ENCODE data around the gene SIM2.

The SIM2 gene

DNA sequence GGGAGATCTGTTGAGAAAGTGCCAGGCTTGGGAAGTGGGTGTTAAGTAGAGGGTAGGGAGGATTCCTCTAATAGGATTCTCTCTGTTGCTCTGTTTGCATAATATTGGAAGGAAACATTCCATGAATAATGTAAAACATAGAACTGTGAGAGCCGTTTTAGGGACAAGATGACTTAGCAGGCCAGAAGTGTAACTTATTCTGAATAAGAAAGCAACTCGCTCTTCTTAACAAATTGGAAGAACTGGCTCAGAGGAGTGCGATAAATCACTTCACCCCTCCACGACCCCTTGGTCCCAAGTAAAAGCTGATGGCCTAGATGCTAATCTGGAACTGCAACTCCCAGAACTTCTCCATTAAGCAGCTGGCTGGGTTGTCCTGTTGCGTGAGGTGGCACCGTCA, 19.1 kb downstream of the SIM2 start:
- no peak for DNase-seq

DNA sequence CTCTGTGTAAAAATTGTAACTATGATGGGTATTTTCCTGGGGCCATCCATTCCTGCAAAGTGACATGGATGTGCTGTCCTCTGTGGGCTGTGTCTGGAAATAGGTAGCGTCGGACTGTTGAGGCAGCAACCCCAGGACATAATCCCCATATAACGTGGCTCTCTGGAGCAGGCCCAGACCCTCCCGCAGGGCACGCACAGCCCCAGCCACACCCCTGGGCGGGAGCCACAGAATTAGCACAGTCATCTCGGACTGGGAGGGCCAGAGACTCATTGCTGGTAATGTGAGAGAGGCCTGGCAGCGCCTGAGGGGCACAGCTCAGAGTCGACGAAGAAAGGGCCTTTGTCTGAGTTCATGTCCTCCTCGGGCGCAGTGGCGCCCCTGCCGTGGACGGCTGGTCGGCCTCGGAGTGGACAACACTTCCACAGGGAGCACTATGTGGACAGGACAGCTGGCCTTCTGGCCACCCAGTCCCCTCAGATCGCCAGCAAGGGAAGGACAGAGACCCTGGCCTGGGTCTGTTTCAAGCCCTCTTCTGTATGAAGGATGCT, 20.1 kb downstream of the SIM2 start:
- DNase-seq: no peak

DNA sequence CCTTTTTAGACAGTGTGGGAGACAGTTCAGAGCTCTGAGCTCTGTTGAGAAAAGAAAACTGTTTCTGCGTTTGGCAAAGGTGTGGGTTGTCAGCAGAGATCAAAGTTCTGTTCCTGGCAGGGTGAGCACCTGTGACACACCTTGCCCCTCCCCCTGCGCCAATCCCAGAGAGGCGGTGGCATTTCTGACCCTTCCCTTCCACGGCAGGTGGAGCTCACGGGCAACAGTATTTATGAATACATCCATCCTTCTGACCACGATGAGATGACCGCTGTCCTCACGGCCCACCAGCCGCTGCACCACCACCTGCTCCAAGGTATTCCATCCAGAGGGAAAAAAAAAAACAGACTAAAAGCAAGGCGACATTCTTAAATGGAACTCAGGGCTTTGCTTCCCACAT, 20.7 kb downstream of the SIM2 start:
- DNase-seq: no peak

DNA sequence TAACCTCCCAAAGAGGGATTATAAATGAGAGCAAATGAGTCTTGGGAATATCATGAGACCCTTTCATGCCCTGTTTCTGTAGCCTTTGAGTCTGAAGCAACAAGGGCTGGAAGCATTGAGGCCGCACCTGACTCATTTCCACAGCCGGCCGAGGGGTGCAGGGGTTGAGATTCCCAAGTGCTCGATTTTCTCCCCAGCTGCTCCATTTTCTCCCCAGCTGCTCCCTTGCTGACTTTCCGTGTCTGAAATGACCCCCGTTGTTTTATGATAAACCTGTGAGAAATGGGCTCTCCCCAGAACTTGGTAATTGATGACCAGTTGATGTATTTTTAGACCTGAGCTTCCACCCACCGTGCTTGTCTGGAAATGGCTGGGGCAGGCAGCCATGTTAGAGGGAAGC, 22.9 kb downstream of the SIM2 start:
- DNase-seq: no peak

DNA sequence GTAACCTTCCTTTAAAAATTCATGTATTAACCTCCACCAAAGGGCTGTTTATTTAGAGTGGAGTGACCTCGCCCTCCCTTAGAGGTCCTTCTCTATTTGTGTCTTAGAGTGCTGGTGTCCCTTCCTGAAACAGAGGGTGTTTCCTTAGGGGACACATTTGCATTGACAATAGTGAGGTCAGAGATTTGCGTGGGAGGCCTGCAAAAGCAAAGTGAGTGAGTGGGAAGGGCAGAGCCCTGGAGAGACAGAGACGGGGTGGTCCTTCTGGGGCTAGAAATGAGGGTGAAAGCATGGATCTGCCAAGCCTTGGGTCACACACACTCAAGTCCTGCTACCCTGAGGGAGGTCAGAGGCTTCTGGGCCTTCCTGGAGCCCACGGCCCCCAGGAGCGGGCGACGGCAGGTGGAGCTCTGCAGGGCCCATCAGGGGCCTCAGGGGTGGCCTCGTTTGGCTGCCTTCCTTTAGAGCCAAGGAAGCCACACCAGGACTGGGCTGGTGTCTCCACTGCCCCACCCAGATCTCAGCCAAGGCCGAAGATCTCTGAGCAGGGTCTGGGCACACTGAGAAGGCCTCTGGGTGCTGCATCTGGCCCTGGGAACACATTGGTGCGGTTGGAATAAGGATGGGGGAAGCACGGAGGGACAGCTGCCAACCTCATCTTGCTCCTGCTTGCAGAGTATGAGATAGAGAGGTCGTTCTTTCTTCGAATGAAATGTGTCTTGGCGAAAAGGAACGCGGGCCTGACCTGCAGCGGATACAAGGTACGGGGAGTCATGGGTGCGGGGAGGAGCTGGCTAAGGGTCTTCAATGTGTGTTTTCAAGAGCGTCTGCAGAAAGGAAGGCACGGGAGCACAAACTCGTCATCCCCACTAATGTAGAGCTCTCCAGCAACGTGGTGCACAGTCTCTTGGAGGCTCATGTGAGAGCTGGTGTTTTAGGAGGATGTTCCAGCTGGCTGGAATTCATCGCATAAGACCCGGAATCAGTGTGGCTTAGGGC, 23.8 kb downstream of the SIM2 start:
- no peak for DNase-seq

DNA sequence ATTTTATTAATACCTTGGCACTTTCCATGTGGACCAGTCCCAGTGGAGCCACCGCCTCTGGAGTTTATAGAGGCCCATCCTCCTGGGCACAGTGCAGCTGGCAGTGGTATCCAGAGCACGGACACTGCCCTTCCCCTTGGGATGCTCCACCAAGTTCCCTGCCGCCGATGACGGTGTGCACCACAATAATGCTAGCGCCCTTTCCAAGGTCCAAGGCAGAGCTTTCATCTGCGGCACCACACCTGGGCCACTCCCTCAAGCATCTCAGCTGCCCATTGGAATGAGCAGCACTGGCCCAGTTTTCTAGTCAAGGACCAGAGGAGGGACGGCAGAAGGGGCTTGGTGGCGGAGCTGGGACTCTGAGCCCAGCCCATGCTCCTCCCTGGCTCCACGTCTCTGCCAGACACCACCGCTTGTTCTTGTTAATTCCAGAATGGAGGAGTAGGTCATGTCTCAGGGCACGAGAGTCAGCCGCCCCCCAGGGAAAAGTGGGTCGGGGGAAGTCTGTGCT, 24.5 kb downstream of the SIM2 start:
- no peak for DNase-seq

DNA sequence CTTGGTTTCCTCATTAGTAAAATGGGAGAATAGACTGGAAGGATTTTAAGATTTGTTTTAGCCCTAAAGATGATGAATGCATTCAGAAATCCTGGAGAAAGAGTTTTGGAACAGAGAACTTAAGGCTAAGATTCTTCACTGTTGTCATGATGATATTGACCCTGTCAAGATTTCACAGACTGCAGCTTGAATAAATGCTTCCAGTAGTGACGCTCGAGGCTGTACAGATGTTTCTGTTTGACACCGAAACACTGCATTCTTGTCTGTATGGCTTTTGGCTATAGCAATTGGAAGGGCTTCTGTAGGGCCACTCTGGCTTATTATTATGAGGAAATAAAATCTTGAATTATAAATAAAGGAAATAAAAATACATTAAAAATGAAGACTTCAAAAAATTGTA, 25.7 kb downstream of the SIM2 start:
- no peak for DNase-seq

DNA sequence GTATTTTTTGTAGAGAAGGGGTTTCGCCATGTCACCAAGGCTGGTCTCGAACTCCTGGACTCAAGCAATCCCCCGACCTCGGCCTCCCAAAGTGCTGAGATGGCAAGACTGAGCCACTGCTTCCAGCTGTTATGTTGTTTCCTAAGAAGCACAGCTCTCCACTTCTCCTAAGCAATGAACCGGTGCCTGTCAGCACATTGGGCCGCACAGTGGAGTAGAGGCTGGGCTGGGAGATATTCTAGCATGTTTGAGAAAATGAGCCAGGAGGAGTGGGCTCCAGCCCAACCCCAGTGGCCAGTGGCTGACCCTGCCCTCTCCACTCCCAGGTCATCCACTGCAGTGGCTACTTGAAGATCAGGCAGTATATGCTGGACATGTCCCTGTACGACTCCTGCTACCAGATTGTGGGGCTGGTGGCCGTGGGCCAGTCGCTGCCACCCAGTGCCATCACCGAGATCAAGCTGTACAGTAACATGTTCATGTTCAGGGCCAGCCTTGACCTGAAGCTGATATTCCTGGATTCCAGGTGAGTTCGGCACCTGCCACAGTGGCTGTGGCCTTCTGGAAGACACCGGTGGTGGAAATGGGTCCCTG, 27.0 kb downstream of the SIM2 start:
- no peak for DNase-seq

DNA sequence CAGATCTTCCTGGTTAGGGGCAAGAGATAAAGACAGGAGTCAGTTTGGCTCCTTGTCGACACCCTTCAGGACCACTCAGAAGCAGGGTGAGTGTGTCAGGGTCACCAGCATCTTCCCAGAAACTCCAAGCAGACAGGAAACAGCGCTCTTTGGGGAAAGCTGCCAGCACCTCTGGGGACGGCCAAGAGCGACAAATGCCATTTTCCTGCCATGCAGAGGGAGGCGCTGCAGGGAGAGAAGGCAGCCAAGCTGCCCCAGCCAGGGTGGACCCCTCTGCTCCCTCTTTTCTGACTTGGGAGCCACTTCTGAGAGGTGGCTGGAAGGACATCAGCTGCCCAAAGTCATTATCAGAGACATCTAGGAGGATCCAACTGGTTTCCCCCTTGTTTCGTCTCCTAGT, 29.0 kb downstream of the SIM2 start:
- DNase-seq: no peak

DNA sequence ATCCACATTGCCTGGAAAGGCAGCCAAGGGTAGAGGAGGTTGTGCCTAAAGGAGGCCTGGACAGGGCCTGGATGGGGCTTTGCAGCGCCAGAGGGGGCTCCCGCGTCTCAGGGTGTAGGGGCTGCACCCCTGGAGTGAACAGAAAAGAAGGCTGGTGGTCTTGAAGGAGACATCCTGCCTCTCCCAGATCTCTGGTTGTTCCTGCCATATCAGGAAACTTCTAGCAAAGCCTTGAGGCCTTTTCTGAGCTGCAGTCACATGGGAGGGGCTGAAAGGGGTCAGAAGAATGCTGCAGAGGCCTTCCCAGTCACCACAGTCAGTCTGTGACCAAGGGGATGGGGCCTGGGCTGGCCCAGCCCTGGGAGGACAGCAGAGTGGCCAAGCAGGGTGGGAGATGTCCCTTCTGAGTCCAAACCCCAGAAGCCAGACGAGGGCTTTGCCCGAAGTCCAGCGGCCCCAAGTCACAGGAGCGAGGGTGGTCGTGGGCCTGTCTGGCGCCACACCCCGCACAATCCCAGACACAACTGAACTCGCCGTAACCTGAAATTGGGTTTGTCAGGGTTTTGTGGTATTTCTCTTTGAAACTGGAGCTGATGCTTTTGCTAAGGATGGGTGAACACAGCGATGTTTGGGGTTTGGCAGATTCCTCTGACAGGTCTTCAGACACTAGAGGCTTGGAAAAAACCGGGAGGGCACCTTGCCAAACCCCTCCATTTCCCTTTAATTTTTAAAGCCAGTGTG, 29.6 kb downstream of the SIM2 start:
- DNase-seq: no peak

DNA sequence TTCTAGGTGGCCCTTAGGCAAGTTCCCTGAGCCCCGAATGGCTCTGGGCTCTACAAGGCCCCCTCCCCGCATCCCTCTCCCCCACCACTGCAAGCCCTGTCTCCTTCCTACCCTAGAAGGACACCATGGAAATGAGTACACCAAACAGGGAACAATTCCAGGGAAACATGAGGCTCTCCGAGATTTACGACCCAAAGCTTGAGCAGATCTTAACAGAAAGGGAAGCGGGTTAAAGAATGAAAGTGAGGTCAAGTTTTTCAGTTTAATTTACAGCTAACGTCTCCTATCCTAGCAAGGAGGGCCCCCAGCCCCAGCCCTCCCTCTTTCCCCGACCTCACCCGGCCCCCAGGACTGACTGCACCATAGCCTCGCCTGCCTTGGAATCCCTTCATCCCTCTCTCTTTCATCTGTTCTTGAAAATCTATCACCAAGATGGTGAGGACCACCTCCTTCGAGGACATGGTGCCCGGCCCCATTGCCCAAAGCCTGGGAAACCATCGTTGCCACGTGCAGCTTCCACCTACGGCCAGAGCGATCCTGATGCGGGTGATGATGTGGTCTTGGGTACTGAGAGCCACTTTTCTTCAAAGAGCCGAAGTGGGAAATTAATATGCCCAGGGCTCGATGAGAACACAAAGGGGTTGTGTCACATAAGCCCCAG, 30.5 kb downstream of the SIM2 start:
- no peak for DNase-seq

DNA sequence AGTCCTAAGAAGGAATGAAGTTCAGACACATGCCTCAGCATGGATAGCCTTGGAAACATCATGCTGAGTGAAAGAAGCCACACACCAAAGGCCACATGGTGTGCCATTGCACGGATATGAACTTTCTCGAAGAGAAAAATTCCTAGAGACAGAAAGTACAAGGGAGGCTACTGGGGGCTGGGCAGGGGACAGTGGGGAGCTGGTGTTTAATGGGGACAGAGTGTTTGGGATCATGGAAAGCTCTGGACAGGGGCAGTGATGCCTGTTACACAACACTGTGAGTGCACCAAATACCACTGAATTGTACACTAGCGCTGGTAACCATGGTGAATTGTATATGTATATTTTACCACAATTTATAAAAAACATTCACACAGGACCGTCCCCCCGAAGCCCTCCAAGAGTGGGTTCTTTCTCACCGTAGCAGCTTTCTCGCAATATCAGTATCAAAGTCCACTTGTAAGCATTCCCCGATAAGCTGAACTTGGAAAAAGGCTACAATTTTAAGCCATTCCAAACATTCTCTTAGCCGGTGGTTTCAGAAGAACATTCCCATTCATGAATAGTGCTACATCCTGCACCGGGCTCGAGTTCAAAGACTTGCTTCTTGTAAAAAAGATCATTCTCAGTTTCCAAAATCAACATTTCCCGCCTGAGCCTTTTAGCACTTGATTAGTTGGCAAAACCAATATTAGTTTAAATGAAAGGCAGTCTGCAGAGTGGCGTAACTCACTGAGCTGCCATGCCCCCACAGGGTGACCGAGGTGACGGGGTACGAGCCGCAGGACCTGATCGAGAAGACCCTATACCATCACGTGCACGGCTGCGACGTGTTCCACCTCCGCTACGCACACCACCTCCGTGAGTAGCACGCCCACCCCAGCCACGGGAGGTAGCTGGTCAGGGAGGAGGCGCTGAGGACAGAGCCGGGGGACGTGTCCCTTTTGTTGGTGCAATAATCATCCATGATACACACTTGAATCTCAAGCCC, 31.7 kb downstream of the SIM2 start:
- DNase-seq: no peak

DNA sequence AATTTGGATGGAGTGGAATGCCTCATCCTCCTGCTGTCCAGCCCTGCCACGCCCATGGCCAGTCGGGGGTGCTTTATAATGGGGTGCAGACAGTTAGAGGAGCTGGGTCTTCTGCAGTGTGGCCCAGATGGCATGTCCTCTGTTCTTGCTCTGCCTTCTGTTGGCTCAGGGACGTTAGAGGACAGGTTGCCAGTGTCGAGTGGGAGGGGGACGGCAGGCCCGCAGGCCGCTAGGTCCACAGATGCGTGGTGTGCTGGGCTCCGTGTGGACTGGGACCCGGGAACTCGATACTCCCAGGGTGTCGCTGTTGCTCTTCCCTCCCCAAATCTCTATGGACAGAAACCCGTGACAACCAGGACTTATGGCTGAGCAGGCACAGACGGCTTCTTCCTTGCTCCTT, 33.3 kb downstream of the SIM2 start:
- no peak for DNase-seq

DNA sequence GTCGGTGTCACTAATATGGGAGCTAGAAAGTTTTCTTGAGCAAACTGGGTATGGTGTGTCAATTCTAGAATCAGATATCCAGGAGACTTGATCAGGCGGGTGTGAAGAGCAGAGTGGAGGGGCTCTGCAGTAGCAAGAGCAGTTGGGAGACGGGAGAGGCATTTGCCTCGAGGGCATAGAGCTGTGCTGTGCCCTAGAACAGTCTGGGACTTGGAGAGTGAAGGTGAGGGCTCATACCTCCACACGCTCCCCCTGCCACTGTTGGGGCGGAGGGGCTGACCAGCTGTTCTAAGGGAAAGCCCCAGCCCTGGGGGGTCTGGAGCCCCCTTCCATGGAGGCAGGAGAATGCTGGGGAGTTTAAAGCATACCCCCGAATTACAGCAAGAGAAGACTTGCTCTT, 33.8 kb downstream of the SIM2 start:
- DNase-seq: no peak

DNA sequence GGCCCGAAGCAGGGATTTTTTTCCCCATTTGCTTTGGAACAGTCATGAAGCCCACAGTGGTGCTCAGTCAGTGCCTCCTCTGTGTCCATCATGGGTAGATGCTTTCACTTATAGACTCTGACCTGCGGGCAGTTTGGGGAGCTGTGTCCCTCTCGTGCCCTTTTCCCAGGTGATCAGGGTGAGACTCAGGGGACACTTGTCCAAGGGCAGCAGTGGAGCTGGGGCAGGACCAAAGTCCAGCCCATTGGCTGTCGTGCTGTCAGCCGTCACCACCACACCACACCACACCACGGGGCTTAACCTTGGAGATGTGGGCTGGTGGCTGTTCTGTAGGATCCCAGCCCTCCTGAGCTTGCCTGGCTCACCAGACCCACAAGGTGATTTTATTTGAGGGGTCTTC, 34.9 kb downstream of the SIM2 start:
- no peak for DNase-seq

DNA sequence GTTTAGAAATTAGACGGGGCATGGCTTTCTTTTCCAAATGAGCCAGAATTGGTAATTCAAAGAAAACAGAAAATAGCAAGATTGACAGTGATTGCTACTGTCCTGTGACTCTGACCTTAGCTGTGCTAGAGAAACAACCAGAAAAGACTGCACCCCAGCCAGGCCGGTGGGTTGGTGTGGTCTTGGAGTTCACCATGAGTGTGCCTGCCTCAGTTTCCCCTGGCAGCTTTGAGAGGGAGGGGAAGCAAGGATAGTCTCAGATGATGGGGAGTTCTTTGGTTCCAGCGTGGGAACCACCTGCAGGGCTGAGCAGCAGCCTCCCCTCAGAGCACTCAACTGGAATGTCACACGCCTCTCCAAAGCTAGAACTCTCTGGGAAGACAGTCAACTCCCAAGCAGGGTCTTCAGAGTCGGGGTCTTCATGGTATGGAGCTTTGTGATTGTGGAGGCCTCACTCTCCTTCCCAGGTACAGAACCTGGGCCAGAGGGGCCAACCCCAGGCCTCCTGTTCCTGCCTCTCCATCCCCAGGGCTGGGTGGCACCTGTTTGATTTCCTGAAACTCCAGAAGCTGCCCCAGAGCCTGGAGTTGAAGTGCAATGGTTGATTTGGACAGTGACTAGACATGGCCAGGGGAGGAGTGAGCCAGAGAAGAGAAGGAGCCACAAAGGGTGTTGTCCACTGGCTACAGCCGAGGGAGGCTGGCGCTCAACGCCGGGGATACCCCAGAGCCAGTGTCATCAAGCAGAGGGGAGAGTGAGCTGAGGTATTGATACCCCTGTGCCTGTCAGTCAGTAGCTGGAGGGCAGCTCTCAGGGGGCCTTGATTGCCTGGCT, 35.7 kb downstream of the SIM2 start:
- DNase-seq: no peak

DNA sequence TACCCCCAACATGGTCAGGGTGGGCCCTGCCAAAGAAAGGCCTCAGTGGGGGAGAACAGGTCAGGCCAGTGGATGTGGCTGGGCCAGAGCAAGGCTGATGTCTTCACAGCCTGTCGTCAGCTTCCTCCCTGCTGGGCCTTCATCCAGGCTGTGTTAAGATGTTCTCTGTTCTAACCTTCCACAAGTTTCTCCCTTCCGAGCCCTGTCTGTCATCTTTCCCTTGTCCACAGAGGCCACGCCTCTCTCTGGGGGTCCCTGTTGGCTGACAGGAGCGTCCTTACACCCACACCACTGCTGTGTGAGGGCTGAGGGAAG, 36.2 kb downstream of the SIM2 start:
- peak; percentile 9 for DNase-seq

DNA sequence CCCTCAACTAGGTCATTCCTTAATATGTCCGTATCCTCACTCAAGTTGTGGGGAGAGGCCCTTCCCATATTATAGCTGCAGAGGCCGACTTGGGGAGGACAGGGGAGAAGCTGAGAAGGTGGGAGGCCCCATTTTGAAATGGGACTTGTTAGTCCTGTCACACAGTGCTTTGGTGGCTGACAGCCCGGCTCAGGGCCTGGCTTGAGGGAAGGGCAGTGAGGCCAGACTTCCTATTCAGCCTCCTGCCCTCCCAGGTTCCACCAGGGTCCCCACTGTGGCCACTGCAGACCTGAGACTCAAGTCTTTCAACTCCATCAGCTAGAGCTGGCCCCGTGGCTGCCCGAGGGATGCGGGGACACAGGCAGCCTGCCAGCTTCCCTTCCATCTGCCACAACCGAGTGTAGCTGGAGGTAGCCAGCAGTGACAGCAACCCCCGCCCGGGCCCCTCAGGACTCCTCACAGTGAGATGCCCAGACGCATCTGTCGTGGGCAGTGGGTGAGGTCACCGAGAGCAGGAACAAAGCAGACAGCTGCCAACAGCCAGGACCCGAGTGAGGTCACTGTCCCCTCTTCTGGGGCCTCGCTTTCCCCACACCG, 36.9 kb downstream of the SIM2 start:
- peak; percentile 40 for DNase-seq

DNA sequence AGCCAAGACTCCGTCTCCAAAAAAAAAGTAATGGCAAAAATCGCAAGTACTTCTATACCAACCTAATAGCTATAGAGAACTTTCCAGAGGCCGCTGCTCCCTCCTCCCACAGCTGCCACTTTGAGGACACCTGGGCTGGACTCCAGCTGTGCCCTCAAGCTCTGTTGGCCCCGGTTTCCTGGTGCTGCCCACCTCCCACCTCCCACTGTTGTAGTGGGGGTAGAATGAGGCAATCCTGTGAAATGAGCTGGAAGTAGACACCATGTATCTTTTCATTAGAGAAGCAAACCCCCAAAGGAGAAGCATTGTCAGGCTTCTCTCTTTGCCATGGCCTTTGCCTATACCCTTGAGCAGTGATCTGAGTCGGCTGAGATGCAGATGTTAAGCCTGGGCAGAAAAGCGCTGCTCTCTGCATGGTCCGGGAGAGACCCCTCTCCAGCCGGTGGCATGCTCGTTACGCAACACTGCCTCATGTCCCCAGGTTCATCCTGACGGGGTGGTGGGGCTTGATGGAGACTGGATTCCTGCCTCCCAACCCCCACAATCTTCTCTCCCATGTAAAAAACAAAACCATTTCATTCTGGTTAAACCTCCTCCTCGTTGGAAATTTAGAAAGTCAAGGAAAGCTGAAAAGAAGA, 39.7 kb downstream of the SIM2 start:
- DNase-seq: peak; percentile 30

DNA sequence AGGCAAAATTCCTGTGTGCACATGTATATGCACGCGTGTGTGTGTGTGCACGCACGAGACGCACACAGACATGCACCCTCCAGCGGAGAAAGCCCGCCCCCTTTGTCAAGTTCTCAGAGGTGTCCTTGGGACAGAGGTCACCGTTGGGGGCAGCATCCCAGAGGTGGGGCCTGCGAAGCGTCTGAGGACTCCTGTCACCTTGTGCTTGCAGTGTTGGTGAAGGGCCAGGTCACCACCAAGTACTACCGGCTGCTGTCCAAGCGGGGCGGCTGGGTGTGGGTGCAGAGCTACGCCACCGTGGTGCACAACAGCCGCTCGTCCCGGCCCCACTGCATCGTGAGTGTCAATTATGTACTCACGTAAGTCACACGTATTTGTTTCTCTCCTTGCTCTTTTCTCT, 42.6 kb downstream of the SIM2 start:
- no peak for DNase-seq

Data from right forelimb (tissue), 1 donor.